HG02588 (cell line): ENCODE results near the gene RICTOR.
"Not testable (repeated sequence)": the region's sequence is repeated elsewhere in the genome, so short reads cannot be mapped to it uniquely, and the experiment has no call there.

Experiments used
- ATAC-seq: cut with Tn5 transposase; IDR thresholded peaks from one replicate; pipeline ENCODE4 v1.9.1; 2021; ENCODE audit warnings: mild to moderate bottlenecking, moderate library complexity; ENCODE audit not compliant: unreplicated experiment

Gene RICTOR

GRCh38 chr5:39014561-39014960 is 59.6 kb downstream of the RICTOR start:
- ATAC-seq = no peak

- no peak for ATAC-seq
Measured at GRCh38 chr5:39013938-39014337, 60.3 kb downstream of the RICTOR start.

GRCh38 chr5:39010958-39011357 is 63.2 kb downstream of the RICTOR start:
- not testable (repeated sequence) for ATAC-seq

GRCh38 chr5:39009981-39010380 is 64.2 kb downstream of the RICTOR start:
- no peak for ATAC-seq

- ATAC-seq = no peak
Measured at GRCh38 chr5:39009280-39009679, 64.9 kb downstream of the RICTOR start.

- ATAC-seq = no peak
Measured at GRCh38 chr5:39006650-39007049, 67.5 kb downstream of the RICTOR start.

- no peak for ATAC-seq
Measured at GRCh38 chr5:39005566-39006232, 68.5 kb downstream of the RICTOR start.

- ATAC-seq = no peak
Measured at GRCh38 chr5:39001683-39002082, 72.5 kb downstream of the RICTOR start.

GRCh38 chr5:38999037-38999436 is 75.2 kb downstream of the RICTOR start:
- ATAC-seq = no peak

GRCh38 chr5:38997591-38997990 is 76.6 kb downstream of the RICTOR start:
- ATAC-seq = no peak

GRCh38 chr5:38996123-38996522 is 78.1 kb downstream of the RICTOR start:
- ATAC-seq = no peak

GRCh38 chr5:38994324-38994927 is 79.8 kb downstream of the RICTOR start:
- ATAC-seq = no peak

- ATAC-seq = not testable (repeated sequence)
Measured at GRCh38 chr5:38989974-38990719, 84.1 kb downstream of the RICTOR start.

- no peak for ATAC-seq
Measured at GRCh38 chr5:38985909-38986452, 88.2 kb downstream of the RICTOR start.

- no peak for ATAC-seq
Measured at GRCh38 chr5:38979535-38979934, 94.7 kb downstream of the RICTOR start.

- no peak for ATAC-seq
Measured at GRCh38 chr5:38978036-38978435, 96.2 kb downstream of the RICTOR start.

- ATAC-seq = no peak
Measured at GRCh38 chr5:38968665-38969064, 105.5 kb downstream of the RICTOR start.

GRCh38 chr5:38961691-38962090 is 112.5 kb downstream of the RICTOR start:
- no peak for ATAC-seq

GRCh38 chr5:38953426-38954012 is 120.7 kb downstream of the RICTOR start:
- no peak for ATAC-seq

- ATAC-seq = no peak
Measured at GRCh38 chr5:38948501-38948900, 125.7 kb downstream of the RICTOR start.

- ATAC-seq = no peak
Measured at GRCh38 chr5:38944282-38944681, 129.9 kb downstream of the RICTOR start.
